IMR-90 (cell line): ENCODE data around the gene ABL2.

ENCODE experiments used
- CTCF ChIP-seq: conservative IDR thresholded peaks from 2 replicates; pipeline ENCODE4 v1.5.1; 2012; ENCODE audit warnings: mild to moderate bottlenecking, low read depth, low read length, improper control_type of control experiment
- POLR2A ChIP-seq: IDR thresholded peaks from 2 replicates; pipeline ENCODE4 v1.6.1; 2012; ENCODE audit warnings: mild to moderate bottlenecking, low read depth, low read length
- RFX5 ChIP-seq: IDR thresholded peaks from 2 replicates; pipeline ENCODE4 v1.8.0; 2012; ENCODE audit warnings: low read depth, mild to moderate bottlenecking, low read length, moderate library complexity

- TF ChIP-seq CTCF (no peak), POLR2A (no peak), RFX5 (no peak)
Observed at GRCh38 chr1:179153217-179153616, 76.3 kb downstream of the ABL2 start.
